ENCODE results near the gene ALKBH5. TPM values are rescaled to one million over a fixed set of nuclear protein-coding genes. Genes with fewer than 3 reads are reported as not detected.

ALKBH5 gene
- total RNA-seq, 2 donors from 2014 or later = 161 to 255 TPM

- H3K9me3 Mint-ChIP-seq = no peaks in the 10 kb centered on the region
- H3K4me1 Mint-ChIP-seq = no peaks in the 10 kb centered on the region
- H3K27me3 Mint-ChIP-seq = no peaks in the 10 kb centered on the region
- no peak for ATAC-seq (replicated peaks)
- no peaks in the 10 kb centered on the region for H3K36me3 Mint-ChIP-seq (ENCODE audit: low read depth)
- no peak overlapping the region for H3K4me3 Mint-ChIP-seq
- H3K27ac Mint-ChIP-seq = peak overlapping the region; percentile 73
Observed at GRCh38 chr17:18146980-18147379, 36.6 kb upstream of the ALKBH5 start.

GRCh38 chr17:18148586-18148985 lies 35.0 kb upstream of the ALKBH5 start:
- Mint-ChIP-seq H3K27ac (no peak overlapping the region), H3K36me3 (ENCODE audit: low read depth) (no peaks in the 10 kb centered on the region), H3K4me1 (no peaks in the 10 kb centered on the region), H3K27me3 (no peaks in the 10 kb centered on the region), H3K9me3 (no peaks in the 10 kb centered on the region), H3K4me3 (no peak overlapping the region)
- ATAC-seq (replicated peaks) = no peak

- H3K9me3 Mint-ChIP-seq = no peaks in the 10 kb centered on the region
- peak overlapping the region; percentile 38 for H3K27ac Mint-ChIP-seq
- no peaks in the 10 kb centered on the region for H3K36me3 Mint-ChIP-seq (ENCODE audit: low read depth)
- no peaks in the 10 kb centered on the region for H3K4me1 Mint-ChIP-seq
- H3K27me3 Mint-ChIP-seq = no peaks in the 10 kb centered on the region
- ATAC-seq (replicated peaks) = no peak
- H3K4me3 Mint-ChIP-seq = no peak overlapping the region
Observed at GRCh38 chr17:18151290-18151689, 32.3 kb upstream of the ALKBH5 start.

DNA sequence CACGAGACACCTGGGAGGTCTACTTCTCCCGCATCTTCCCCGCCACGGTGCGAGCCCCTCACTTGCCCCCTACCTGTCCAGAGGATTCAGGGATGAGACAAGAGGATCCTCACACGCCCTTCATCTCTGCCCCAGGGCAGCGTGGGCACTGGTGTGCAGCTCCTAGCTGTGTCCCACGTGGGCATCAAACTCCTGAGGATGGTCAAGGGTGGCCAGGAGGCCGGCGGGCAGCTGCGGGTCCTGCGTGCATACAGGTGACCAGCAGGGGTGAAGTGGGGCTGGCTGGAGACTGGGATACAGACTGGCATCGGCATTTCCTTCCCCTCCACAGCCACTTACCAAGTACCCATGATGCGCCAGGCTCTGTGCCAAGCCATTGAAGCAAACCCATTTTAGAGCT lies 28.4 kb upstream of the ALKBH5 start:
- H3K36me3 Mint-ChIP-seq (ENCODE audit: low read depth) = no peaks in the 10 kb centered on the region
- no peaks in the 10 kb centered on the region for H3K27me3 Mint-ChIP-seq
- peaks cover 4% of the 10 kb centered on the region for H3K4me1 Mint-ChIP-seq
- no peak overlapping the region for H3K4me3 Mint-ChIP-seq
- no peaks in the 10 kb centered on the region for H3K9me3 Mint-ChIP-seq
- ATAC-seq (replicated peaks) = no peak
- no peak overlapping the region for H3K27ac Mint-ChIP-seq

DNA sequence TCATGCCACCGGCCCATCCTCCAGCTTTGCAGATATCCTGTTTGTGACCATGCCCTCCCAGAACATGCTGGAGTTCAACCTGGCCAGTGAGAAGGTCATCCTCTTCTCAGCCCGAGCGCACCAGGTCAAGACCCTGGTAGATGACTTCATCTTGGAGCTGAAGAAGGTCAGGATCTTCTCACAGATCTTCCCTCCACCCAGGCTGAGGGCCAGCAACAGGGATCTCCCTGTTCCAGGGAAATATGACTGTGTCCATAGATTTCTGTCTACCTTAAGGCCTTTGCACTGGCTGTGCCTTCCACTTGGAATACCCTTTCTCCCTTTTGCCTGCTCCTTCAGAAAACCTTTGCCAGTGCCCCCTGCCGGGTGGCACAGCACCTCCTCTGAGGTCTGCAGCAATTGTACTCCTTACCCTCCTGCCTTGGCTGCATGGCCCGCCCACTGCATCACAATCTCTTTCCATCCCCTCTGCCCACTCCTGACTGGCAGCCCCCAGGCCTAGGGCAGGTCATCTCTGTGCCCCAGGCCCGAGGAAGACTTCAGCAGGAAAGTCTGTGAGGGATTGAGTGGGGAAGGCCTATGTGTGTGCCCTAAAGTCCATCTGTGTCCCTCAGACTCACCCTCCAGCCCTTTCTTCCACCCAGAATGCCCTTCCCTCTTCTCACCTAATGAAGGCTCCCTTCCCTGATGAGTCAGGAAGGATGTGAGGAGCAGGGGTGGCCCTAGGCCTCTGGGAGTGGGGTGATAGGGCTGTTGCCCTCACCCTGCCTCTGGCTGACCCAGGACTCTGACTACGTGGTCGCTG lies 27.3 kb upstream of the ALKBH5 start:
- no peaks in the 10 kb centered on the region for H3K36me3 Mint-ChIP-seq (ENCODE audit: low read depth)
- no peak overlapping the region for H3K4me3 Mint-ChIP-seq
- peaks cover 4% of the 10 kb centered on the region for H3K4me1 Mint-ChIP-seq
- no peaks in the 10 kb centered on the region for H3K27me3 Mint-ChIP-seq
- peak overlapping the region; percentile 8 for H3K27ac Mint-ChIP-seq
- no peaks in the 10 kb centered on the region for H3K9me3 Mint-ChIP-seq
- ATAC-seq (replicated peaks) = no peak

DNA sequence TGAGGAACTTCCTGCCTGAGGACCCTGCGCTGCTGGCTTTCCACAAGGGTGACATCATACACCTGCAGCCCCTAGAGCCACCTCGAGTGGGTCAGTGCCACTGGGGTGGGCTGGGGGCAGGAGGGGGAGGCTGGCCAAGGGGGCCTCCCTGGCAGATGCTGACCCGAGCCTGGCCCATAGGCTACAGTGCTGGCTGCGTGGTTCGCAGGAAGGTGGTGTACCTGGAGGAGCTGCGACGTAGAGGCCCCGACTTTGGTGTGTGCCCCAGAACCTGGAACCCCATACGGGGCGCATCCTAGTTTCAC lies 26.7 kb upstream of the ALKBH5 start:
- Mint-ChIP-seq H3K27me3 (no peaks in the 10 kb centered on the region), H3K4me3 (no peak overlapping the region), H3K36me3 (ENCODE audit: low read depth) (no peaks in the 10 kb centered on the region), H3K9me3 (no peaks in the 10 kb centered on the region), H3K27ac (no peak overlapping the region), H3K4me1 (peaks cover 4% of the 10 kb centered on the region)
- no peak for ATAC-seq (replicated peaks)

GRCh38 chr17:18157354-18157985 lies 26.2 kb upstream of the ALKBH5 start:
- Mint-ChIP-seq H3K4me1 (peaks cover 4% of the 10 kb centered on the region), H3K36me3 (ENCODE audit: low read depth) (no peaks in the 10 kb centered on the region), H3K9me3 (no peaks in the 10 kb centered on the region), H3K27ac (peak overlapping the region; percentile 91), H3K4me3 (peak overlapping the region; percentile 79), H3K27me3 (no peaks in the 10 kb centered on the region)
- no peak for ATAC-seq (replicated peaks)

DNA sequence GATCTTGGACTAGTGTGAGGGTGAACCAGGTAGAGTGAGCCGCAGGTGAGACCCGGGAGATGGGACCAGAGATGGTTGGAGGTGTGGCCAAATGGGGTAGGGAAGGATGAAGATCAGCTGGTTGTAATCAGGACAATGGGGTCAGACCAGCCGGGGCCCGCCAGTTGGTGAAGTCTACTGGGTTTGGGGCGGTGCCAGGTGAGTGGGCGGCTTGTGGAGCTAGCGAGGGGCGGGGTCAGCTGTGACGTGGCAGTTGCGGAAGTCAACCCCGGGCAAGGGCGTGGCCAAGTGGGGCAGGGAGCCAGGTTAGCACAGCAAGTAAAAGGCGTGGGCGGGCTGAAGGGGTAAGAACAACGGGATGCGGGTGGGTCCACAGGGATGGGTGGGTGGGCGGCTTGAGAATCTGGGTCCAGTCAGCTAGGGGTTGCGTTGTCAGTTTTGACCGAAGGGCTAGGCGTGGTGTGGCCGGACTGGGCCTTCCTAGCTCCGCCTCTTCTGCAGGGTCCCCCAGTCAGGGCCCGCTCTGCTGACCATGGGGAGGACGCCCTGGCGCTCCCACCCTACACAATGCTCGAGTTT lies 25.5 kb upstream of the ALKBH5 start:
- peak overlapping the region; percentile 79 for H3K4me3 Mint-ChIP-seq

DNA sequence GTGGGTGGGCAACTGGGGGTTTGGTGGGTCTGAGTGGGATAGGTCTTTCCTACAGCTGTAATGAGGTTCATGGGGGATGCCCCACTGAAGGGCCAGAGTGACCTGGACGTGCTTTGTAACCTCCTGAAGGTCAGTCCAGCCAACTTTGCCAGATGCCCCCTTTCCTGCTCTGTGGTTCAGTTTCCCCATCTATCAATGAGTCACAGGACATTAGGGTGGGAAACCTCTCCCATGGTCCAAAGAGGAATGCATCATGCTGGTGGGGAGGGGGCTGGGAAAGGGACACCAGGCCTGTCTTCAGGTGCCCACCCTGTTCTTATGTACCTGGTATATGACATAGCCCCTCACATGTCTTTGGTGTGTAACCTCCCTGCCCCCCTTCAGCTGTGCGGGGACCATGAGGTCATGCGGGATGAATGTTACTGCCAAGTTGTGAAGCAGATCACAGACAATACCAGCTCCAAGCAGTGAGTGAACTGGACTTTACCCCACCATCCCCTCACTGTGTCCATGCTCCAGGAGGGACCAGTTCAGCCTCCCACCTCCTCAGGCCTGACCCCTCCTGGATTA lies 24.0 kb upstream of the ALKBH5 start:
- H3K27me3 Mint-ChIP-seq = no peaks in the 10 kb centered on the region
- H3K9me3 Mint-ChIP-seq = no peaks in the 10 kb centered on the region
- no peaks in the 10 kb centered on the region for H3K36me3 Mint-ChIP-seq (ENCODE audit: low read depth)
- no peak for ATAC-seq (replicated peaks)
- H3K4me1 Mint-ChIP-seq = peaks cover 4% of the 10 kb centered on the region
- peak overlapping the region; percentile 77 for H3K27ac Mint-ChIP-seq
- H3K4me3 Mint-ChIP-seq = peak overlapping the region; percentile 79

More for the DNA sequence above, 25.5 kb upstream of the ALKBH5 start:
- H3K4me1 Mint-ChIP-seq = peaks cover 4% of the 10 kb centered on the region
- no peaks in the 10 kb centered on the region for H3K27me3 Mint-ChIP-seq
- H3K36me3 Mint-ChIP-seq (ENCODE audit: low read depth) = no peaks in the 10 kb centered on the region
- no peaks in the 10 kb centered on the region for H3K9me3 Mint-ChIP-seq
- ATAC-seq (replicated peaks) = peak; percentile 91
- H3K27ac Mint-ChIP-seq = peak overlapping the region; percentile 91

GRCh38 chr17:18160128-18160856 lies 23.3 kb upstream of the ALKBH5 start:
- no peak overlapping the region for H3K4me3 Mint-ChIP-seq

DNA sequence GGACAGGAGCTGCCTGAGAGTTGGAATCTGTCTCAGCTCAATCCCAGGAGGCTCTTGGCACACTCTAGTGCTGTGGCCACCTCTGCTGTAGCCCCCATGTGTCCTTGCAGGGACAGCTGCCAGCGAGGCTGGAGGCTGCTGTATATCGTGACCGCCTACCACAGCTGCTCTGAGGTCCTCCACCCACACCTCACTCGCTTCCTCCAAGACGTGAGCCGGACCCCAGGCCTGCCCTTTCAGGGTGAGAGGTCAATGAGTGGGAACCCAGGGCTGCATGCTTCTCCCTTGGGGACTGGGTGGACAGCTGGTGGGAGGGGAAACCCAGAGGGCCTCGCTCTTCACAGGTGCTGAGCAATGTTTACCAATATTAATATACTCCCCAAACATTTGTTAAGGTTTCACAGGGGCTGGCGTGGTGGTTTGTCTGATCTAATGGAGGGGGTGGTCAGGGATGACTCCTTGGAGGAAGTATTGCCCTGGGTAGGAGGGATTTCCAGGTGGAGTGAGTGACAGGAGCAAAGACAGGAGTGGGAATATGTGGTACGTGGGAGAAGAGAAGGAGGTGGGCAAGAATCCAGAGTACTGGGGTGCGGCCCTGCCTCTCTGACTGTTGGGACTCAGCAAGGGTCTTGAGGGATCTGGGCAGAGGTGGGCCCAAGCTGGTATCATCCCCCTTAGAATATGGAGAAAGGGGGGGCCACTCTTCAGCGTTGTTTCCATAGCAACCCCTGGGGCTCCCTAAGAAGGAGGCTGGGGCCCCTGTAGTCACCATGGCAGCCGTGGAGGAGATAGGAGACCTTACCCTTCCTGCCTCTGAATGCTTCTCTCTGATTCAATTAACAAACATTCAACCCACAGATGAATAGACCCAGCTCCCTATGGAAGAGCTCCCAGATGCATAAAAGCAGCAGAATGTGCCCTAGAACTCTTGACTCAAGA lies 22.2 kb upstream of the ALKBH5 start:
- no peaks in the 10 kb centered on the region for H3K27me3 Mint-ChIP-seq
- H3K9me3 Mint-ChIP-seq = no peaks in the 10 kb centered on the region
- no peak for ATAC-seq (replicated peaks)
- no peak overlapping the region for H3K27ac Mint-ChIP-seq
- H3K4me3 Mint-ChIP-seq = no peak overlapping the region
- no peaks in the 10 kb centered on the region for H3K36me3 Mint-ChIP-seq (ENCODE audit: low read depth)
- H3K4me1 Mint-ChIP-seq = peaks cover 4% of the 10 kb centered on the region

More at GRCh38 chr17:18160128-18160856, 23.3 kb upstream of the ALKBH5 start:
- no peak for ATAC-seq (replicated peaks)
- Mint-ChIP-seq H3K9me3 (no peaks in the 10 kb centered on the region), H3K36me3 (ENCODE audit: low read depth) (no peaks in the 10 kb centered on the region), H3K27me3 (no peaks in the 10 kb centered on the region), H3K4me1 (peaks cover 4% of the 10 kb centered on the region), H3K27ac (peak overlapping the region; percentile 46)

- no peaks in the 10 kb centered on the region for H3K4me1 Mint-ChIP-seq
- H3K9me3 Mint-ChIP-seq = no peaks in the 10 kb centered on the region
- no peaks in the 10 kb centered on the region for H3K36me3 Mint-ChIP-seq (ENCODE audit: low read depth)
- ATAC-seq (replicated peaks) = no peak
- H3K27me3 Mint-ChIP-seq = no peaks in the 10 kb centered on the region
- H3K4me3 Mint-ChIP-seq = no peak overlapping the region
- no peak overlapping the region for H3K27ac Mint-ChIP-seq
Observed at GRCh38 chr17:18163547-18163946, 20.1 kb upstream of the ALKBH5 start.

- Mint-ChIP-seq H3K27ac (no peak overlapping the region), H3K9me3 (no peaks in the 10 kb centered on the region), H3K27me3 (no peaks in the 10 kb centered on the region), H3K36me3 (ENCODE audit: low read depth) (no peaks in the 10 kb centered on the region), H3K4me1 (no peaks in the 10 kb centered on the region), H3K4me3 (no peak overlapping the region)
- ATAC-seq (replicated peaks) = peak; percentile 34
Observed at GRCh38 chr17:18166894-18167293, 16.7 kb upstream of the ALKBH5 start.
